Nucleus accumbens (tissue), 56 donors: ENCODE results near the gene ITGA5.

Experiments
- DNase-seq, 56 donors: peaks; one replicate each; lab custom pipeline; 2025; lab: John Stamatoyannopoulos, UW

The ITGA5 gene

GRCh38 chr12:54392485-54393206 lies 26.4 kb downstream of the ITGA5 start:
- no peak for DNase-seq

- DNase-seq, result peak in 27 of 56 donors; percentile 17 to 78 (median 36)
These were observed 28.2 kb downstream of the ITGA5 start for GRCh38 chr12:54390668-54391551.

- no peak for DNase-seq
These were observed 28.8 kb downstream of the ITGA5 start for GRCh38 chr12:54390176-54390667.

GRCh38 chr12:54389607-54390175 lies 29.4 kb downstream of the ITGA5 start:
- no peak for DNase-seq

GRCh38 chr12:54389134-54389508 lies 29.9 kb downstream of the ITGA5 start:
- no peak for DNase-seq

GRCh38 chr12:54388237-54389133 lies 30.6 kb downstream of the ITGA5 start:
- DNase-seq, result no peak

GRCh38 chr12:54387114-54387467 lies 32.0 kb downstream of the ITGA5 start:
- no peak for DNase-seq

- DNase-seq, result no peak
These were observed 32.5 kb downstream of the ITGA5 start for GRCh38 chr12:54386403-54387113.

GRCh38 chr12:54385251-54385914 lies 33.7 kb downstream of the ITGA5 start:
- peak in 11 of 56 donors; percentile 21 to 49 (median 35) for DNase-seq

- peak in 12 of 56 donors; percentile 14 to 44 (median 23) for DNase-seq
These were observed 34.5 kb downstream of the ITGA5 start, which contains the start of gene ZNF385A for GRCh38 chr12:54384591-54385041. ZNF385A (minus strand) TSS chr12:54384733; CDS start chr12:54384514, 219 bp downstream.

GRCh38 chr12:54383041-54383609 lies 35.9 kb downstream of the ITGA5 start:
- DNase-seq, result peak in 1 of 56 donors; percentile 21

GRCh38 chr12:54381136-54381535 lies 37.9 kb downstream of the ITGA5 start:
- DNase-seq, result no peak

- peak in 53 of 56 donors; percentile 24 to 95 (median 76) for DNase-seq
These were observed 39.5 kb downstream of the ITGA5 start for GRCh38 chr12:54379398-54380201.

- DNase-seq, result peak in 26 of 56 donors; percentile 15 to 69 (median 34)
These were observed 40.2 kb downstream of the ITGA5 start for GRCh38 chr12:54378796-54379397.

- DNase-seq, result no peak
These were observed 41.1 kb downstream of the ITGA5 start for GRCh38 chr12:54377797-54378515.

GRCh38 chr12:54377007-54377406 lies 42.1 kb downstream of the ITGA5 start:
- no peak for DNase-seq
